ENCODE results near the gene INO80E. TPM values are rescaled to one million over a fixed set of nuclear protein-coding genes. Genes with fewer than 3 reads are reported as not detected.

The INO80E gene
- total RNA-seq, 1 donor from 2014 or later, result 14.2 TPM

GRCh38 chr16:29975811-29976511 lies 20.1 kb upstream of the INO80E start:
- peak in 1 of 2 donors; percentile 24 for DNase-seq (ENCODE audit: low read depth in 2 of 2)

GRCh38 chr16:29977063-29977825 lies 18.8 kb upstream of the INO80E start:
- peak in 1 of 2 donors; percentile 62 for DNase-seq (ENCODE audit: low read depth in 2 of 2)

DNA sequence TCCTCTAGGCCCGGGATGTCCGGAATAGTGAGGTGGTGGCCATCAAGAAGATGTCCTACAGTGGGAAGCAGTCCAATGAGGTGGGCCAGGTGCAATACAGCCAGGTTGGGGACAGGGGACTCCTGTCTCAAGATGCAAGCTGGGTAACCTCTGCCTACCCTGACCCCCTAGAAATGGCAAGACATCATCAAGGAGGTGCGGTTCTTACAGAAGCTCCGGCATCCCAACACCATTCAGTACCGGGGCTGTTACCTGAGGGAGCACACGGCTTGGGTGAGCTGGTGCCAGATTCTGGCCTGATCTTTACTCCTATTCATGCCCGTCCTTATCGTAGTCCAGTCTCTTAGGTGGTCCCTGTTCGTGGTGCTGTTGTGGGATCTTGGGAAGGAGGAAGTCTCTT lies 18.0 kb upstream of the INO80E start:
- peak in 1 of 2 donors; percentile 0 for DNase-seq (ENCODE audit: low read depth in 2 of 2)

- DNase-seq (ENCODE audit: low read depth in 2 of 2), result no peak
Observed at GRCh38 chr16:29978564-29979270, 17.3 kb upstream of the INO80E start.

GRCh38 chr16:29982560-29983419 lies 13.3 kb upstream of the INO80E start:
- DNase-seq (ENCODE audit: low read depth in 2 of 2), result no peak

- no peak for DNase-seq (ENCODE audit: low read depth in 2 of 2)
Observed at GRCh38 chr16:29983420-29984136, 12.5 kb upstream of the INO80E start.

DNA sequence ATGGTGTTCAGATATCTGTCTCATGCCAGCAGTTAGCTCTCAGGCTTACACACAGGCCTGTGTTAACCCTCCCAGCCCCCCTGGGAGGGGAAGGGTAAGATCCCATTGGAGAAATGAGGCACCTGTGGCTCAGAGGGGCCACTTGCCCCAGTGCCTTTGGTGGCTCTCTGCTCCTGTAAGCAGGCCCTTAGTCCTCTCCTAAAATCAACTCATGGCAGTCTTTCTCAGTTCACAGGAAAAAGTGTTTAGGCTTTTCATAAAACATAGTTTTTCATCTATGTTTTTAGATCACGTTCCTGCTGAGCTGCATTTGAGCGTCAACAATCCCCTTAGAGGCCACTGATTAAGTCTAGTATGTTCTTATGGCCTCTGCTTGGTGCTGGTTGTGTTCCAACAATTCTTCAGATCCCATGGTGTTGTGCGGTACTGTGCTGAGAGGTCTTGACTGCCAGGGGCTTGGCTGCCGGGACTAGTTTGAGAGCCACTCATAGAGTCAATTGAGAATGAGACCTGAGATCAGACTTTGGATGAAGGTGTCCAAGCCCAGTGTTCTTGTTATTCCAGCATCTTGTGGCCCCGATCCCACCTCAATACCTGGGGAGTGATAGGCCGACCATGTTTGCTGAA lies 11.8 kb upstream of the INO80E start:
- no peak for DNase-seq (ENCODE audit: low read depth in 2 of 2)

DNA sequence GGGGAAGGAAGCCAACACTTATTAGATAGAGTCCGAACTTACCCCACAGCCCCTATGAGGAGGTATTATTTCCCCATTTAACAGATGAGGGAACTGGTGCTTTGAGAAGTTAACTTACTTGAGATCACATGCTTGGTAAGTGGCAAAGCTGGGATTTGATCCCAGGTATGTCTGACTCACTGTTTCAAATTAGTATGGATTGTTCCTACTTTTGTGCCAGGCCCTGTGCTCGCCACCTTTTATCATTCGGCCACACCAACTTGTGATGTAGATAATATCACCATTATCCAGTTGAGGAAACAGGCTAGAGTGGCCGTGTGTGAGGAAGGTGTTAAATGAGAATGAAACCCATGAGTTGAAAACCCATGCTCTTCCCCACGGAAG lies 11.3 kb upstream of the INO80E start:
- DNase-seq (ENCODE audit: low read depth in 2 of 2), result no peak

GRCh38 chr16:29985271-29985811 lies 10.7 kb upstream of the INO80E start:
- no peak for DNase-seq (ENCODE audit: low read depth in 2 of 2)

GRCh38 chr16:29986231-29986630 lies 9.8 kb upstream of the INO80E start:
- DNase-seq (ENCODE audit: low read depth in 2 of 2), result no peak

GRCh38 chr16:29986931-29987330 lies 9.1 kb upstream of the INO80E start:
- no peak for DNase-seq (ENCODE audit: low read depth in 2 of 2)

DNA sequence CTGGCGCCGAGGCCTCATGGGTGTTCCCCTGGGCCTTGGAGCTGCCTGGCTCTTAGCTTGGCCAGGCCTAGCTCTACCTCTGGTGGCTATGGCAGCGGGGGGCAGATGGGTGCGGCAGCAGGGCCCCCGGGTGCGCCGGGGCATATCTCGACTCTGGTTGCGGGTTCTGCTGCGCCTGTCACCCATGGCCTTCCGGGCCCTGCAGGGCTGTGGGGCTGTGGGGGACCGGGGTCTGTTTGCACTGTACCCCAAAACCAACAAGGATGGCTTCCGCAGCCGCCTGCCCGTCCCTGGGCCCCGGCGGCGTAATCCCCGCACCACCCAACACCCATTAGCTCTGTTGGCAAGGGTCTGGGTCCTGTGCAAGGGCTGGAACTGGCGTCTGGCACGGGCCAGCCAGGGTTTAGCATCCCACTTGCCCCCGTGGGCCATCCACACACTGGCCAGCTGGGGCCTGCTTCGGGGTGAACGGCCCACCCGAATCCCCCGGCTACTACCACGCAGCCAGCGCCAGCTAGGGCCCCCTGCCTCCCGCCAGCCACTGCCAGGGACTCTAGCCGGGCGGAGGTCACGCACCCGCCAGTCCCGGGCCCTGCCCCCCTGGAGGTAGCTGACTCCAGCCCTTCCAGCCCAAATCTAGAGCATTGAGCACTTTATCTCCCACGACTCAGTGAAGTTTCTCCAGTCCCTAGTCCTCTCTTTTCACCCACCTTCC lies 8.5 kb upstream of the INO80E start:
- no peak for DNase-seq (ENCODE audit: low read depth in 2 of 2)

DNA sequence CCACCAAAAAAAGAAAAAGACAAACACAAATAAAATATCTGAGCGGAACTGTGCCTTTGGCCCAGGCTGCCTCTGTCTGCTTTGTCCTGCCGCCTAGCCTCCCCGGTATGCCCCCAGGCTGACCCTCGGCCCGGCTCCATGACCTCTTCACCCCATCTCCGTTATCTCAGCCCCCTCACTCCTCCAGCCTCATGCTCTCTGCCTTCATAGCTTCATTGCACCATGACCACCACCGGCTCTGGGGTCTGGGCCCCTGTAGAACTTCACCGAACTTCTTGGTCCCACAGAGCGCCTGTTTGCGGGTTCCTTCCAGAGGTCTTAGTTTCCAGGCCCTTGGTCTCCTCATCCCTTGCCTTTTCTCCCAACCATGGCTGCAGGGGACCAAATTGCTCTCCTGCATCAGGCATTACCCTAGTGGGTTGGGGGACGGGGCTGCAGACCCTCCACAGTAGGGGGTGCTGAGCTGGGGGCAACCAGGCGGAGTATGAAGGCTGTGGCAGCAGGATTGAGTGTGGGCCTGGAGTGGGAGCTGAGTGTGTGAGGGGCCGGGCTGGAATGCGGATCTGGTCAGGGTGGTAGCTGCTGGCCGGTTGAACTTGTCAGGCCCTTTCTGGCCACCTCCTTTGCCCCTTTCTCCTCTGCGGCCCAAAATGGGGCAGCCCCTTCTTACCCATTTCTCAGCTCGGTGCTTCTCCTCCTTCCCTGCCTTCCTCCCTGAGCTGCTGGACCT lies 7.5 kb upstream of the INO80E start:
- DNase-seq (ENCODE audit: low read depth in 2 of 2), result no peak

DNA sequence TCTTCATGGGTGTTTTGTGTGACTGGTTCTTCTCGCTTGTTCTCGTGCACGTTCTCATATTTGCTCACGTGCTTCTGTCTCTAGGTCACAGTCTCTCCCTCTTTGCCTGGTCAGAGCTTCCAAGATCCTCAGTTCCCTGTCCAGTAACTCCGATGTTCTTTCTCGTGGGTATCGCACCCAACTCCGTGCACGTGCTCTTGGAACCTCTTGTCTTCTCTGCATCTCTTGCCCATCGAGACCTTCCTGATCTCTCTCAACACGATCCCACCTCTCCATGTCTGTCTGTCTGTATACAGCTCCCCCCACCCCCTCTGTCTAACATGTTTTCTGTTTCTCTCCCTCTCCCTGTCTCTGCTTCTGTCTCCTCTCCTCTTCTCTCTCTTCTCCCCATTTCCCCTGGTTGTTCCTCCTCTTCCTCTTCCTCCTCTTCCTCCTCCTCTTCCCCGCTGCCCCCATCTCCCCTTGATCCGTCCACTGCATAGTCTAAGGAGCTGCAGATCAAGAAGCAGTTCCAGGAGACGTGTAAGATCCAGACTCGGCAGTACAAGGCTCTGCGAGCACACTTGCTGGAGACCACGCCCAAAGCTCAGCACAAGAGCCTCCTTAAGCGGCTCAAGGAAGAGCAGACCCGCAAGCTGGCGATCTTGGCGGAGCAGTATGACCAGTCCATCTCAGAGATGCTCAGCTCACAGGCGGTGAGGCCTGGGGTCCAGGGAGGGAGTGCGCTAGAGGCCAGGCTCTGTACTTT lies 6.8 kb upstream of the INO80E start:
- no peak for DNase-seq (ENCODE audit: low read depth in 2 of 2)

DNA sequence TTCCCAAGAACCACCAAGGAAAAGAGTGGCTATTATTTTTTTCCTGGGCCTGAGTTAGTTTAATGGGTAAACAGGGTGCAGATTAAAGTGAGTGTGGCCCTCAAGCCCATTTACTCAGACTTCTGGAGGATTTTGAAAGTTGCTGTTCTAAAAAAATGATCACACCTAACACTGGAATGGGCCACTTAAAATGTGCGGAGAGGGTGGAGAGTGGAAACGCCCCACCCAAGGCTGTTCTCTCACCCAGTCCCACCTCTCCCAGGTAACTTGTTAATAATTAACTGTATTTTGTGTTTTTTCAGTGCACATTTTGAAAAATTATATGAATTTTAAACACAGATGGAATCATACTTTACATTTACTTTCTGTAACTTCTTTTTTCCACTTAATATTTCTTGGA lies 6.0 kb upstream of the INO80E start:
- DNase-seq (ENCODE audit: low read depth in 2 of 2), result no peak

- DNase-seq (ENCODE audit: low read depth in 2 of 2), result no peak
Observed at GRCh38 chr16:29990883-29991570, 5.0 kb upstream of the INO80E start.

DNA sequence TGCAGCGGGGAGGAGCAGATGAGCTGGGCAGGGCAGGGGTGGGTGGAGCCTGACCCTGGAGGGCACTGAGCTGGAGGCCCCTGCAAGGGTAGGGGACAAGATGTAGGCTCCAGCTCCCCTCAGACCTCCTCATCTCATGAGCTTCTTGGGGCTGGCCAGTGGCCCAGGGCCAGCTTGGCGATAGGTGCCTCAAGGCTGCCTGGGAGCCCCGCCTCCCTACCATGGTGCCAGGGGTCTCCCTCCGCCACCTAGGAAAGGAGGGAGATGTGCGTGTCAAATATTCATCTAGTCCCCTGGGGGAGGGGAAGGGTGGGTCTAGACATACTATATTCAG lies 4.5 kb upstream of the INO80E start:
- DNase-seq (ENCODE audit: low read depth in 2 of 2), result no peak
